Activated CD4-positive, alpha-beta memory T cell treated with anti-CD3 and anti-CD28 coated beads, Interleukin-2, amount 10 ng/mL, durations not matched to agents 7 days and 5 days (primary cell): Measurements from ENCODE around the gene RTP4. TPM values are rescaled to one million over a fixed set of nuclear protein-coding genes. Genes with fewer than 3 reads are reported as not detected.
A peak's percentile ranks its signal among the peaks of the same experiment; 100 is the strongest.

Experiments used
- CTCF ChIA-PET: fragments of 350-600 bp; sonication (Branson Sonifier 250); formaldehyde crosslinking; loops from one replicate; lab custom pipeline; 2021; ENCODE audit warnings: antibody characterized with exemption, inconsistent platforms; lab: Charles Lee
- POLR2A ChIA-PET: fragments of 350-600 bp; sonication (Branson Sonifier 250); formaldehyde crosslinking; loops from one replicate; lab custom pipeline; 2021; ENCODE audit warnings: antibody characterized with exemption; lab: Charles Lee
- DNase-seq: peaks from one replicate; pipeline ENCODE4 v3.0.0-alpha.2; 2020
- H3K27ac Mint-ChIP-seq: one replicate; pipeline ENCODE4 v1.8.0; 2021; ENCODE audit warnings: mild to moderate bottlenecking, mixed read lengths
- H3K27me3 Mint-ChIP-seq: one replicate; pipeline ENCODE4 v1.8.0; 2021; ENCODE audit warnings: mixed read lengths
- H3K36me3 Mint-ChIP-seq: one replicate; pipeline ENCODE4 v1.8.0; 2021; ENCODE audit warnings: low read depth, mixed read lengths
- H3K4me1 Mint-ChIP-seq: one replicate; pipeline ENCODE4 v1.8.0; 2021; ENCODE audit warnings: mixed read lengths
- H3K4me3 Mint-ChIP-seq: one replicate; pipeline ENCODE4 v1.8.0; 2021; ENCODE audit warnings: mild to moderate bottlenecking, mixed read lengths
- H3K9me3 Mint-ChIP-seq: one replicate; pipeline ENCODE4 v1.8.0; 2021; ENCODE audit warnings: mixed read lengths
- total RNA-seq, 2 experiments: library from RNA; stranded (reverse); gene quantifications; one replicate each; pipeline ENCODE4 v1.2.3, GENCODE V29; 2021

The RTP4 gene
- total RNA-seq, result 10 to 100 TPM; 23.2 to 24.1 TPM

- peak; percentile 47 for DNase-seq
- H3K36me3 Mint-ChIP-seq, result peaks cover 60% of the 10 kb centered on the region
- peaks cover 7% of the 10 kb centered on the region for H3K9me3 Mint-ChIP-seq
- peak within 1 kb of the TSS; percentile 92 for H3K27ac Mint-ChIP-seq
- H3K4me3 Mint-ChIP-seq, result peak within 1 kb of the TSS; percentile 88
- ChIA-PET POLR2A (interaction anchor here (0.8 to 2.8 kb wide), 14 partner anchors 11 to 1956 kb away, joined by 3 to 19 read pairs (median 4); partner anchors contain the start of gene RPL39L), CTCF (interaction anchor here (0.6 to 2.2 kb wide), 7 partner anchors 12 to 751 kb away, joined by 3 to 37 read pairs (median 3); partner anchors contain the start of gene BCL6)
- H3K4me1 Mint-ChIP-seq, result peaks cover 29% of the 10 kb centered on the region
- H3K27me3 Mint-ChIP-seq, result no peaks in the 10 kb centered on the region
These were observed at the start of gene RTP4 for GRCh38 chr3:187368251-187369088. TSS of gene RTP4 (plus strand) at chr3:187368385. CDS start at chr3:187368442, 57 bp downstream.

- no peaks in the 10 kb centered on the region for H3K36me3 Mint-ChIP-seq
- peaks cover 43% of the 10 kb centered on the region for H3K27me3 Mint-ChIP-seq
- ChIA-PET CTCF (interaction anchor here (0.7 to 8.5 kb wide), 53 partner anchors 11 to 470 kb away, joined by 3 to 313 read pairs (median 4); partner anchors contain the start of genes RPL39L and RTP4), POLR2A (interaction anchor here (2.0 to 2.2 kb wide), 2 partner anchors 49 to 361 kb away, joined by 7 to 9 read pairs; partner anchors contain the start of gene RTP4)
- no peak overlapping the region for H3K27ac Mint-ChIP-seq
- H3K4me3 Mint-ChIP-seq, result no peak overlapping the region
- H3K4me1 Mint-ChIP-seq, result peaks cover 11% of the 10 kb centered on the region
- H3K9me3 Mint-ChIP-seq, result no peaks in the 10 kb centered on the region
- peak; percentile 40 for DNase-seq
These were observed 49.2 kb upstream of the RTP4 start for GRCh38 chr3:187318819-187319616.

- H3K27me3 Mint-ChIP-seq, result peaks cover 37% of the 10 kb centered on the region
- POLR2A ChIA-PET, result interaction anchor here (2.0 to 2.2 kb wide), 2 partner anchors 49 to 360 kb away, joined by 7 to 9 read pairs; partner anchors contain the start of gene RTP4
- CTCF ChIA-PET, result interaction anchor here (0.7 to 8.5 kb wide), 52 partner anchors 10 to 471 kb away, joined by 3 to 313 read pairs (median 4); partner anchors contain the start of genes RPL39L and RTP4
- no peak overlapping the region for H3K27ac Mint-ChIP-seq
- H3K9me3 Mint-ChIP-seq, result no peaks in the 10 kb centered on the region
- H3K4me3 Mint-ChIP-seq, result no peak overlapping the region
- no peaks in the 10 kb centered on the region for H3K36me3 Mint-ChIP-seq
- DNase-seq, result peak; percentile 69
- H3K4me1 Mint-ChIP-seq, result peaks cover 11% of the 10 kb centered on the region
These were observed 48.4 kb upstream of the RTP4 start for GRCh38 chr3:187319699-187320302.

GRCh38 chr3:187321766-187322165, 46.4 kb upstream of the RTP4 start:
- Mint-ChIP-seq H3K9me3 (no peaks in the 10 kb centered on the region), H3K36me3 (no peaks in the 10 kb centered on the region), H3K4me3 (no peak overlapping the region), H3K27ac (no peak overlapping the region), H3K4me1 (peaks cover 10% of the 10 kb centered on the region), H3K27me3 (peaks cover 24% of the 10 kb centered on the region)
- CTCF ChIA-PET, result interaction anchor here (1.6 to 8.5 kb wide), 4 partner anchors 46 to 395 kb away, joined by 3 to 313 read pairs (median 41); partner anchors contain the start of gene RTP4
- POLR2A ChIA-PET, result interaction anchor here (0.9 to 1.1 kb wide), 2 partner anchors 45 to 46 kb away, joined by 3 read pairs; no protein-coding TSS in a partner anchor
- DNase-seq, result no peak

GRCh38 chr3:187322291-187322690, 45.9 kb upstream of the RTP4 start:
- CTCF ChIA-PET, result interaction anchor here (1.6 to 8.5 kb wide), 4 partner anchors 46 to 394 kb away, joined by 3 to 313 read pairs (median 41); partner anchors contain the start of gene RTP4
- no peak overlapping the region for H3K4me3 Mint-ChIP-seq
- H3K27ac Mint-ChIP-seq, result no peak overlapping the region
- peaks cover 10% of the 10 kb centered on the region for H3K4me1 Mint-ChIP-seq
- H3K36me3 Mint-ChIP-seq, result no peaks in the 10 kb centered on the region
- POLR2A ChIA-PET, result interaction anchor here (0.9 kb wide), 1 partner anchor 44 kb away, joined by 3 read pairs; no protein-coding TSS in a partner anchor
- peaks cover 19% of the 10 kb centered on the region for H3K27me3 Mint-ChIP-seq
- H3K9me3 Mint-ChIP-seq, result no peaks in the 10 kb centered on the region
- no peak for DNase-seq

- POLR2A ChIA-PET, result no interaction called here
- DNase-seq, result no peak
- H3K27ac Mint-ChIP-seq, result no peak overlapping the region
- no peak overlapping the region for H3K4me3 Mint-ChIP-seq
- peaks cover 10% of the 10 kb centered on the region for H3K4me1 Mint-ChIP-seq
- no peaks in the 10 kb centered on the region for H3K9me3 Mint-ChIP-seq
- CTCF ChIA-PET, result interaction anchor here (0.6 to 8.5 kb wide), 3 partner anchors 43 to 356 kb away, joined by 5 to 313 read pairs (median 37); partner anchors contain the start of gene RTP4
- H3K36me3 Mint-ChIP-seq, result no peaks in the 10 kb centered on the region
- H3K27me3 Mint-ChIP-seq, result peaks cover 16% of the 10 kb centered on the region
These were observed 45.1 kb upstream of the RTP4 start for GRCh38 chr3:187323091-187323490.

- ChIA-PET CTCF (interaction anchor here (1.3 kb wide), 1 partner anchor 354 kb away, joined by 5 read pairs; no protein-coding TSS in a partner anchor), POLR2A (no interaction called here)
- Mint-ChIP-seq H3K4me3 (no peak overlapping the region), H3K9me3 (no peaks in the 10 kb centered on the region), H3K36me3 (no peaks in the 10 kb centered on the region), H3K27ac (no peak overlapping the region), H3K27me3 (peaks cover 19% of the 10 kb centered on the region), H3K4me1 (peaks cover 4% of the 10 kb centered on the region)
- no peak for DNase-seq
These were observed 42.6 kb upstream of the RTP4 start for GRCh38 chr3:187325632-187326031.

GRCh38 chr3:187327845-187328244, 40.3 kb upstream of the RTP4 start:
- H3K27me3 Mint-ChIP-seq, result peaks cover 19% of the 10 kb centered on the region
- H3K36me3 Mint-ChIP-seq, result no peaks in the 10 kb centered on the region
- no peak overlapping the region for H3K4me3 Mint-ChIP-seq
- no peak for DNase-seq
- no peak overlapping the region for H3K27ac Mint-ChIP-seq
- H3K9me3 Mint-ChIP-seq, result no peaks in the 10 kb centered on the region
- H3K4me1 Mint-ChIP-seq, result no peaks in the 10 kb centered on the region
- ChIA-PET CTCF (interaction anchor here (0.7 kb wide), 1 partner anchor 351 kb away, joined by 3 read pairs; no protein-coding TSS in a partner anchor), POLR2A (no interaction called here)

GRCh38 chr3:187328691-187329090, 39.5 kb upstream of the RTP4 start:
- peaks cover 16% of the 10 kb centered on the region for H3K27me3 Mint-ChIP-seq
- DNase-seq, result no peak
- POLR2A ChIA-PET, result no interaction called here
- no peak overlapping the region for H3K27ac Mint-ChIP-seq
- H3K9me3 Mint-ChIP-seq, result no peaks in the 10 kb centered on the region
- H3K36me3 Mint-ChIP-seq, result no peaks in the 10 kb centered on the region
- CTCF ChIA-PET, result interaction anchor here (2.8 kb wide), 1 partner anchor 9 kb away, joined by 18 read pairs; no protein-coding TSS in a partner anchor
- no peaks in the 10 kb centered on the region for H3K4me1 Mint-ChIP-seq
- no peak overlapping the region for H3K4me3 Mint-ChIP-seq

GRCh38 chr3:187334904-187335303, 33.3 kb upstream of the RTP4 start:
- H3K27me3 Mint-ChIP-seq, result peaks cover 8% of the 10 kb centered on the region
- H3K4me1 Mint-ChIP-seq, result no peaks in the 10 kb centered on the region
- H3K9me3 Mint-ChIP-seq, result no peaks in the 10 kb centered on the region
- H3K27ac Mint-ChIP-seq, result no peak overlapping the region
- CTCF ChIA-PET, result no interaction called here
- no peaks in the 10 kb centered on the region for H3K36me3 Mint-ChIP-seq
- no peak for DNase-seq
- no peak overlapping the region for H3K4me3 Mint-ChIP-seq
- POLR2A ChIA-PET, result no interaction called here

GRCh38 chr3:187336322-187336721, 31.9 kb upstream of the RTP4 start:
- Mint-ChIP-seq H3K27me3 (peaks cover 14% of the 10 kb centered on the region), H3K4me1 (no peaks in the 10 kb centered on the region), H3K9me3 (no peaks in the 10 kb centered on the region), H3K4me3 (no peak overlapping the region), H3K36me3 (no peaks in the 10 kb centered on the region), H3K27ac (no peak overlapping the region)
- DNase-seq, result no peak
- ChIA-PET POLR2A (no interaction called here), CTCF (interaction anchor here (1.5 kb wide), 1 partner anchor 17 kb away, joined by 3 read pairs; no protein-coding TSS in a partner anchor)

GRCh38 chr3:187340578-187340977, 27.6 kb upstream of the RTP4 start:
- no peaks in the 10 kb centered on the region for H3K4me1 Mint-ChIP-seq
- ChIA-PET POLR2A (no interaction called here), CTCF (interaction anchor here (1.3 kb wide), 2 partner anchors 21 to 339 kb away, joined by 4 read pairs; no protein-coding TSS in a partner anchor)
- no peak for DNase-seq
- no peaks in the 10 kb centered on the region for H3K9me3 Mint-ChIP-seq
- no peak overlapping the region for H3K4me3 Mint-ChIP-seq
- H3K36me3 Mint-ChIP-seq, result no peaks in the 10 kb centered on the region
- H3K27ac Mint-ChIP-seq, result no peak overlapping the region
- H3K27me3 Mint-ChIP-seq, result peaks cover 18% of the 10 kb centered on the region
